Muscle layer of colon (tissue), 2 donors: Measurements from ENCODE around the gene TDP1.

Source experiments
- H3K27ac ChIP-seq: one replicate; pipeline ENCODE4 v1.7.0; 2013; ENCODE audit warnings: low read depth, mild to moderate bottlenecking, low read length, moderate library complexity
- H3K27me3 ChIP-seq, 2 donors: one replicate each; pipeline ENCODE4 v1.7.0; 2013; ENCODE audit warnings: low read length in 2 of 2, mild to moderate bottlenecking in 2 of 2; ENCODE audit not compliant: insufficient read depth in 2 of 2, control insufficient read depth in 1 of 2
- H3K36me3 ChIP-seq: one replicate; pipeline ENCODE4 v1.7.0; 2013; ENCODE audit warnings: mild to moderate bottlenecking, low read length; ENCODE audit not compliant: insufficient read depth
- H3K4me1 ChIP-seq: one replicate; pipeline ENCODE4 v1.7.0; 2013; ENCODE audit warnings: mild to moderate bottlenecking, low read length; ENCODE audit not compliant: insufficient read depth
- H3K4me3 ChIP-seq, 2 donors: one replicate each; pipeline ENCODE4 v1.7.0; 2013; ENCODE audit warnings: low read length in 2 of 2, low read depth in 1 of 2, mild to moderate bottlenecking in 1 of 2, moderate library complexity in 1 of 2
- H3K9ac ChIP-seq: one replicate; pipeline ENCODE4 v1.7.0; 2013; ENCODE audit warnings: low read length
- H3K9me3 ChIP-seq: one replicate; pipeline ENCODE4 v1.7.0; 2013; ENCODE audit warnings: mild to moderate bottlenecking, low read length
- donor health status: abdominal sarcoma.
- donor health status: Adenocarcinoma of cecum.

Gene TDP1

DNA sequence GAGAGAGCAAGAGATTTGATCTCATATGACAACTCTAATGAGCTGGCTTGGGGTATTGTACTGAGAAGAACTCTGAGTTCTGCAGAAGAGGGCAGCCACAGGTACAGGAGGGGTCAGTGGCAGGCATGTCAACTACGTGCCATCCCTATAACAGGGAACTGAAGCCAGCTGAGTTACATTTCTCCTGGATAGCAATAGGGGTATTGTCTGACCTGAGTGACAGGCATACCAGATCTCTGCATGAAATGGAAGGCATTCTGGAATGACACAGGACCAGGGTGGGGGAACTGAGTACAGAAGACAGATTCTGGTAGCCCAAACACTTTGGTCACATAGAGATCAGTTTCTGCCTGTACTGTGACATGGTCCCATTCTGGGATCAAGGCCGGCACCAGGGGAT, 37.0 kb upstream of the TDP1 start:
- H3K27ac ChIP-seq = no peak overlapping the region
- no peak overlapping the region for H3K9ac ChIP-seq
- H3K36me3 ChIP-seq = no peaks in the 10 kb centered on the region
- no peaks in the 10 kb centered on the region for H3K27me3 ChIP-seq
- H3K4me3 ChIP-seq = no peak overlapping the region
- peaks cover 4% of the 10 kb centered on the region for H3K4me1 ChIP-seq
- no peaks in the 10 kb centered on the region for H3K9me3 ChIP-seq

DNA sequence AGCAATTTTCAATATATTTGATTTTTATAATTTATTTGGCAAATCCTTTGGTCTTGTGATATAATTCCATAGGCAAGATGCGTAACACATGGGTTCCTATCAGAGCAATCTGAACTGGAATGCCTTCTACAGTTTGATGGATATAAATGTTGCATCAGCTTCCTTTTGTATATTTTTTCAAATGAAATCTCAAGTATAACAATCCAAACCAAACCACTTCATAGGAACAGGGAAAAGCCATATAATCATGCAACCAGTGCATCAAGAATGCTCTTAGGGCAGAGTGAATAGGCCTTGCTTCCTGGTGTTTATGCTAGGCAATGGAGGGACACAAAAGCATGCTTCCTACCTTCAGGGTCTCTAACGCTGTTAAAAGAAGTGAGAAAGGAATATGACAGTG, 35.7 kb upstream of the TDP1 start:
- no peak overlapping the region for H3K27ac ChIP-seq
- no peaks in the 10 kb centered on the region for H3K36me3 ChIP-seq
- no peaks in the 10 kb centered on the region for H3K9me3 ChIP-seq
- peaks cover 1% of the 10 kb centered on the region for H3K4me1 ChIP-seq
- H3K9ac ChIP-seq = no peak overlapping the region
- no peaks in the 10 kb centered on the region for H3K27me3 ChIP-seq
- H3K4me3 ChIP-seq = no peak overlapping the region

DNA sequence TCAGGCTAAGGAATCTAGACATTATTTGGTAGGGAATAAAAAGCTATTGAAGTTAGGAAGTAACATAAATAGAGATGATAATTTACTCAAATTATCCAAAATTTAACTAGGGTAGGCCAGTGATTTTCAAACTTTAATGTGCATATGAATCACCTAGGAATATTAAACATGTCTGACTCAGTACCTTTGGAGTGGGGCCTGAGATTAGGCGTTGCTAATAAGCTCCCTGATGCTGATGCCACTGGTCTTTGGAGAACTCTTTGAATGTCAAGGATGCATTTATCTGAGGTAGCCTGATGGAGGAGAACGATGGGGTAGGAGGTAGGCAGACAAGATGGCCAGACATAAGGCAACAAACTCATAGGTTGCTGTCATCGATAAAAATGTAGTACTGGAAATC, 34.4 kb upstream of the TDP1 start:
- Histone ChIP-seq H3K4me1 (no peaks in the 10 kb centered on the region), H3K9ac (no peak overlapping the region), H3K4me3 (no peak overlapping the region), H3K36me3 (no peaks in the 10 kb centered on the region), H3K9me3 (no peaks in the 10 kb centered on the region), H3K27ac (no peak overlapping the region), H3K27me3 (no peaks in the 10 kb centered on the region)

DNA sequence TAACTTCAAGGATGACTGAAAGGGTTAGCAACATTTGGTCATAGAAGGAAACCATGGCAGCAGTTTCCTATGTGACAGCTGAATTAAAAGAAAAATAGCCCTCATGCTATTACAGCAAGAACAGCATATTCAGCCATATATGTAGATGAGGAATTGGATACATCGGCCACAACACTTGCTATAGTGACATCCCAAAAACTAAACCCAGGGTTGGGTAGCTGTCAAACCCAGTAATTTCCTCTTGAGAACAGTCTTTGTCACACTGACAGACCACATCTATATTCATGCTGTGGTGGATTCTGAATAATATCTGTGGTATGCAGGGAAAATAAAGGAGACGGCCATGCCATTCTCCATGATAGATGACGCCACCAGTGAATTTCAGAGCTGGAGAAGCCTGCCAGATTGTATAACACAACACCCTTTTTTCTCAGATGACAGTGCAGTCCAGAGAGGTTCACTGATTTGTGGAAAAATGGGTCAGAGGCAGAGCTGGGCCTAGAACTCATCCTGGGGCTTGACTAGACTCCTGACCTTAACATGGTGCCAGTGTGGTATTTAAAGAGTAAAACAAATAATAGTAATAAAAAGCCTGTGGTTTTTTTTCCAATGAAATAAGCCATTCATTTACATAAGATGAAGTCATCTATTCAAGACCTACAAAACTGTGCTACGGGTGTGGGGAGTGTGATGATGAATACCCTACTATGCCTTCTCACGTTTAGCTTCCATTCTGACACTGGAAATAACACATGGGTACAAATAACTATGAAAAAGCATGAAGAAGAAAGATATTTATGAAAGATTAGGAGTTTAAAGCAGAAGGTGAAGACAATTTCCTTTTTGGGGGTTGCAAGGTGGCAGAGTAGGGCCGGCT, 33.5 kb upstream of the TDP1 start:
- no peaks in the 10 kb centered on the region for H3K36me3 ChIP-seq
- H3K4me1 ChIP-seq = no peaks in the 10 kb centered on the region
- no peak overlapping the region for H3K4me3 ChIP-seq
- H3K27me3 ChIP-seq = no peaks in the 10 kb centered on the region
- H3K9me3 ChIP-seq = no peaks in the 10 kb centered on the region
- H3K27ac ChIP-seq = no peak overlapping the region
- no peak overlapping the region for H3K9ac ChIP-seq

DNA sequence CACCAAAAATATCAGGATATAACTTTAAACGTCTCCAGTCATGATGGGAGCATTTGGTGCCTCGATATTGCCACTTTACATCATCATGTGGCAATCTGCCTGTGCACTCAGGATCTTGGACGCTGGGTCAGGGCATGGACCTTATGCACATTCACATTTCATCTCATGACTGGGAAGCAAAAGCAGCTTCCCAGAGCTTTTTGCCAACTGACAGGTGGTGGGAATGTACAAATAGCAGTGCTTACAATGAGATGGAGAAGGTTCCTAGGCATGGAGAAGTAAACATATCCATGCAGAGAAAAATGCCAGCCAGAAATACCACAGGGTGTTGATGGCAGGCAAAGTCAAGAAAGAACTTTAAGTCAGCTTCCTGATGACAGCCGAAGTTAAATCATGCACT, 31.5 kb upstream of the TDP1 start:
- Histone ChIP-seq H3K36me3 (no peaks in the 10 kb centered on the region), H3K4me3 (no peak overlapping the region), H3K27ac (no peak overlapping the region), H3K4me1 (no peaks in the 10 kb centered on the region), H3K27me3 (no peaks in the 10 kb centered on the region), H3K9me3 (no peaks in the 10 kb centered on the region), H3K9ac (no peak overlapping the region)

DNA sequence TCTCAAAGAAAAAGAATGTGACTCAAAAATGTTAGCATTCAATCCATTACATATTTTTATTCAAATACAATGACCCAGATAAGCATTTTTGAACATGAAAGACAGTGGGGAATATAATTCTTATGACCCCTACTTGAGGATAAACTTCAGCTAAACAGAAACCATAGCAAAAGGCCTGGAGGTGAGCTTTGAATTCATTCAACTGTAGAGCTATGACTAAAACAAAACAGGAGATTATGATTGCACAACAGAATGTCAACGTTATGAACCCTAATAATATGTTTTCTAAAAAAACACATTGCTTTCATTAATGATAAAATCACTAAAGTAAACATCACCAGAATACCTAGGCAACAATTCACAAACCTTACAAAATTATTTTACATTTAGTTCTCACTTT, 29.0 kb upstream of the TDP1 start:
- H3K27ac ChIP-seq = no peak overlapping the region
- H3K36me3 ChIP-seq = peaks cover 5% of the 10 kb centered on the region
- no peak overlapping the region for H3K9ac ChIP-seq
- no peak overlapping the region for H3K4me3 ChIP-seq
- H3K27me3 ChIP-seq = no peaks in the 10 kb centered on the region
- no peaks in the 10 kb centered on the region for H3K4me1 ChIP-seq
- H3K9me3 ChIP-seq = no peaks in the 10 kb centered on the region

DNA sequence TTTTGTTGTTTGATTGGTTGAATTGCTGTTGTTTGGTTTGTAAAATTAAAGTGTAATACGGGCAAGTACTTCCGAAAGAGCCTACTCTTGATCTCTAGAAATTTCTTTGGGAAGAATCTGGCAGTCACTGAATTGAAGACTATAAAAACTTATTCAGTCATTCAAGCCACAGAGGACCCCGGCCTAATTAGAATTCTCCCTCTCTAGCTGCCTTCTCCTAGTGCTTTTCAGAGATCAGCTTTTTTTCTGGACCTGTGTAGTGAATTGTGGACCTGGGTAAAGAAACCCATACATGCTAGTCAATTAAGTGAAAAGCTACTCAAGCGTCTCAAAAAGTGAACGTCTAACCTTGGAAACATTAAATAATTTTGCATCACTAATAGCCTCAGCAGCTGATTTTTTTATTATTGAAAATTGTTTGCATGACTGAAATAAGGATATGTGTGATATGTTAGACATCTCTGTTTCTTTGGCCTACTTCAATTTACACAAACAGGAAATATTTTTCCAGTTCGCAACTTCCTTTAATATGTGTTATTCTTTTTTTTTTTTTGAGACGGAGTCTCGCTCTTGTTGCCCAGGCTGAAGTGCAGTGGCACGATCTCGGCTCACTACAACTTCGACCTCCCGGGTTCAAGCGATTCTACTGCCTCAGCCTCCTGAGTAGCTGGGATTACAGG, 28.4 kb upstream of the TDP1 start:
- no peaks in the 10 kb centered on the region for H3K27me3 ChIP-seq
- H3K9ac ChIP-seq = no peak overlapping the region
- H3K27ac ChIP-seq = no peak overlapping the region
- no peaks in the 10 kb centered on the region for H3K9me3 ChIP-seq
- H3K4me1 ChIP-seq = no peaks in the 10 kb centered on the region
- no peak overlapping the region for H3K4me3 ChIP-seq
- peaks cover 5% of the 10 kb centered on the region for H3K36me3 ChIP-seq

DNA sequence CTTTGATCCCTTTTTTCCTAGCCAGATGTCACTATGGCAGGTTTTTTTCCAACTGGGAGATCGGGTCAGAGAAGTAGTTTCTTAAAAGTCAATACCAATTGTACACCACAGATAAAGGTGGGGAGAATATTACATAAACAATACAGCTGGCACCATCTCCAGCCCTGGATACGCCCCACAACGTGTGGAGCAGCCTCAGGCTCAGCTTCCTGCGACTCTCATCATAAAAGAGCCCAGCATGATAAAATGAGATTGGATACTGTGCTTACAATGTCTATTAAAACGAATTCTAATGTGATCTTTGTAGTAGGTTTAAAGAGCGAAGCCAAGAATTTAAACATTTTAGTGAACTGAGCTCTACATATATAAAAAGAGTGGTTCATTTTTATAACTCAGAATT, 22.7 kb upstream of the TDP1 start:
- no peak overlapping the region for H3K4me3 ChIP-seq
- no peak overlapping the region for H3K9ac ChIP-seq
- H3K4me1 ChIP-seq = no peaks in the 10 kb centered on the region

DNA sequence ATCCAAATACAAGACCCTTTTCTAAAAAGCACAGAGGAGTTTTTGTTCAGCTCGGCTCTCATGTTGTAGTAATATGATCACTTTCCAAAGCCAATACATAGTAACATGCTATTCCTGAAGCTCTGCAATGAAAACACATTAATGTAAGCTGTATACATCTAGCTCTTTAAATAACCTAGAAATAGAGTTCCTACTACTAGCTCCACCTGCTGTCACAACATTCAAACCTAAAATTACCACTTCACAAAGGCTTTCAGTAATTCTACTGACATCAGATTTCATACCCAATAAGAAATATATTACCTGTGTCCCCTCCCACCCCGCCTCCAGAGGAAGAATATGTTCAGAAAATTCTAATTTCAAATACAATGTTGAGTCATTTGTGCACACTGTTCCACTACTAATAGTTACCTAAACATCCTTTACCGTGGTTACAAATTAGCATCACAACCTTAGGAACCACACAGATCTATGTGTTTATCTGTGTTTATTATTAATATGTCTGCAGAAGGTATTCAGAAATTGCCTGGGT, 19.0 kb upstream of the TDP1 start:
- no peak overlapping the region for H3K9ac ChIP-seq
- no peaks in the 10 kb centered on the region for H3K36me3 ChIP-seq
- no peaks in the 10 kb centered on the region for H3K27me3 ChIP-seq
- H3K4me1 ChIP-seq = no peaks in the 10 kb centered on the region
- H3K4me3 ChIP-seq = no peak overlapping the region
- no peaks in the 10 kb centered on the region for H3K9me3 ChIP-seq
- H3K27ac ChIP-seq = no peak overlapping the region

More for the DNA sequence above, 22.7 kb upstream of the TDP1 start:
- no peaks in the 10 kb centered on the region for H3K9me3 ChIP-seq
- no peaks in the 10 kb centered on the region for H3K27me3 ChIP-seq
- H3K36me3 ChIP-seq = peaks cover 5% of the 10 kb centered on the region
- no peak overlapping the region for H3K27ac ChIP-seq

DNA sequence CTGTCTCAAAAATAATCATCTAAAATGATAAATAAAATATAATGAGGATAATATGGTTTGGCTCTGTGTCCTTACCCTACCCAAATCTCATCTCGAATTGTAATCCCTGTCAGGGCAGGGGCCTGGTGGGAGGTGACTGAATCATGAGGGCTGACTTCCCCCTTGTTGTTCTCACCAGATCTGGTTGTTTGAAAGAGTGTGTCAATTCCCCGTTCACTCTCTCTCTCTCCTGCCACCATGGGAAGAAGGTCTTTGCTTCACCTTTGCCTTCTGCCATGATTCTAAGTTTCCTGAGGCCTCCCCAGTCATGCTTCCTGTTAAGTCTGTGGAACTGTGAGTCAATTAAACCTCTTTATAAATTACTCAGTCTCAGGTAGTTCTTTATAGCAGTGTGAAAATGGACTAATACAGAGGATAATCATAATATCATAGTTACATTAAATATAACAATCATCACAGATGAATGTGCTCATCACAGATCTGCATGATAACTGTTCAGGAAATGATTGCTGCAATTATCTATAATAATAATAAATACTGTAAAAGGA, 13.8 kb upstream of the TDP1 start:
- Histone ChIP-seq H3K4me1 (no peaks in the 10 kb centered on the region), H3K27me3 (no peaks in the 10 kb centered on the region), H3K9ac (no peak overlapping the region), H3K27ac (no peak overlapping the region), H3K4me3 (no peak overlapping the region), H3K9me3 (no peaks in the 10 kb centered on the region), H3K36me3 (no peaks in the 10 kb centered on the region)

DNA sequence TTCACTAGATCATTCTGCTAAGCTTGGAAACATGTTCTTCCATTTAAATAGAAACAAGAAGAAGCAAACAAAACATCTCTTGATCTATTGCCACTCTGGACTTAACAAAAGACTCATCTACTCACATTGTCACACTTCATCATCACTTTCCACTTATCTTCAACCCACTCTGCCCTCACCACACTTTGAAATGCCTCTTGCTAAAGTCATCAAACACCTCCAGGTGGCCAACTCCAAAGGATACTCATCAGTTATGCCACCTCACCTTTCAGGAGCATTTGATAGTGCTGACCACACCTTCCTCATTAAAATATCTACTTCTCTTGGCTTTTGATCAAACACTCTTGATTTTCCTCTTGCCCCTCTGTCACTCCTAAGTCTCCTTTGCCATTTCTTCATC, 8.4 kb upstream of the TDP1 start:
- H3K27me3 ChIP-seq = no peaks in the 10 kb centered on the region
- no peaks in the 10 kb centered on the region for H3K36me3 ChIP-seq
- no peaks in the 10 kb centered on the region for H3K9me3 ChIP-seq
- no peak overlapping the region for H3K4me3 ChIP-seq
- no peak overlapping the region for H3K27ac ChIP-seq
- no peak overlapping the region for H3K9ac ChIP-seq
- H3K4me1 ChIP-seq = no peaks in the 10 kb centered on the region
